ENCODE data around the gene AGMO.

- no peak for TF ChIP-seq EZH2 (IDR thresholded peaks at IDR 0.05; ENCODE audit: low read length, unreplicated experiment)
- TF ChIP-seq CTCF (conservative IDR thresholded peaks at IDR 0.05; ENCODE audit: low read depth, low read length) = no peak
- TF ChIP-seq EZH2phosphoT487 (IDR thresholded peaks at IDR 0.05; ENCODE audit: borderline replicate concordance, low read length) = no peak
These were observed 386.7 kb downstream of the AGMO start for GRCh38 chr7:15175152-15175551.

Measured in PC-3 (cell line).